Measurements from ENCODE around the gene ATP5F1E. TPM values are rescaled to one million over a fixed set of nuclear protein-coding genes. Genes with fewer than 3 reads are reported as not detected.
A peak's percentile ranks its signal among the peaks of the same experiment; 100 is the strongest.

ATP5F1E gene
- total and polyA plus RNA-seq, 3 experiments from 2014 or later: 95.0 to 102 (median 98.1) TPM

GRCh38 chr20:59069026-59069425 is 36.9 kb upstream of the ATP5F1E start:
- Histone ChIP-seq H3K4me3 (ENCODE audit: low read length) (no peak overlapping the region), H3K27ac (ENCODE audit: low read depth, low read length) (no peak overlapping the region), H3K27me3 (ENCODE audit: insufficient read depth, low read length, poor library complexity, severe bottlenecking) (no peaks in the 10 kb centered on the region), H3K4me1 (ENCODE audit: insufficient read depth, low read length) (no peaks in the 10 kb centered on the region), H3K36me3 (ENCODE audit: insufficient read depth, low read length) (no peaks in the 10 kb centered on the region), H3K9me3 (ENCODE audit: low read length) (no peaks in the 10 kb centered on the region)
- CTCF ChIA-PET: no interaction called here
- Mint-ChIP-seq H3K27ac (no peak overlapping the region), H3K27me3 (peaks cover 11 to 27% of the 10 kb centered on the region in 2 donors), H3K4me1 (no peaks in the 10 kb centered on the region), H3K4me3 (no peak overlapping the region), H3K36me3 (no peaks in the 10 kb centered on the region), H3K9me3 (no peaks in the 10 kb centered on the region)
- no peak for DNase-seq
- POLR2A ChIA-PET: no interaction called here

GRCh38 chr20:59068534-59068933 is 36.4 kb upstream of the ATP5F1E start:
- no peaks in the 10 kb centered on the region for H3K36me3 ChIP-seq (ENCODE audit: insufficient read depth, low read length)
- H3K9me3 ChIP-seq (ENCODE audit: low read length): no peaks in the 10 kb centered on the region
- no peak overlapping the region for H3K4me3 ChIP-seq (ENCODE audit: low read length)
- CTCF ChIA-PET: no interaction called here
- Mint-ChIP-seq H3K4me3 (no peak overlapping the region), H3K4me1 (no peaks in the 10 kb centered on the region), H3K27ac (no peak overlapping the region), H3K36me3 (no peaks in the 10 kb centered on the region), H3K9me3 (no peaks in the 10 kb centered on the region), H3K27me3 (peaks cover 15 to 23% of the 10 kb centered on the region in 2 donors)
- no peaks in the 10 kb centered on the region for H3K4me1 ChIP-seq (ENCODE audit: insufficient read depth, low read length)
- no peak overlapping the region for H3K27ac ChIP-seq (ENCODE audit: low read depth, low read length)
- H3K27me3 ChIP-seq (ENCODE audit: insufficient read depth, low read length, poor library complexity, severe bottlenecking): no peaks in the 10 kb centered on the region
- POLR2A ChIA-PET: no interaction called here
- DNase-seq: no peak

- CTCF ChIA-PET: interaction anchor here (0.8 kb wide), 1 partner anchor 18 kb away, joined by 3 read pairs; no protein-coding TSS in a partner anchor
- Histone ChIP-seq H3K27ac (ENCODE audit: low read depth, low read length) (no peak overlapping the region), H3K4me3 (ENCODE audit: low read length) (no peak overlapping the region), H3K4me1 (ENCODE audit: insufficient read depth, low read length) (no peaks in the 10 kb centered on the region), H3K36me3 (ENCODE audit: insufficient read depth, low read length) (no peaks in the 10 kb centered on the region), H3K9me3 (ENCODE audit: low read length) (no peaks in the 10 kb centered on the region), H3K27me3 (ENCODE audit: insufficient read depth, low read length, poor library complexity, severe bottlenecking) (no peaks in the 10 kb centered on the region)
- H3K36me3 Mint-ChIP-seq: no peaks in the 10 kb centered on the region
- no peak overlapping the region for H3K27ac Mint-ChIP-seq
- POLR2A ChIA-PET: no interaction called here
- H3K9me3 Mint-ChIP-seq: no peaks in the 10 kb centered on the region
- no peaks in the 10 kb centered on the region for H3K4me1 Mint-ChIP-seq
- H3K27me3 Mint-ChIP-seq: peaks cover 13 to 23% of the 10 kb centered on the region in 2 donors
- DNase-seq: no peak
- no peak overlapping the region for H3K4me3 Mint-ChIP-seq
Measured at GRCh38 chr20:59064214-59064722, 32.1 kb upstream of the ATP5F1E start.

- ChIA-PET POLR2A (no interaction called here), CTCF (no interaction called here)
- Mint-ChIP-seq H3K4me3 (no peak overlapping the region), H3K36me3 (no peaks in the 10 kb centered on the region), H3K4me1 (no peaks in the 10 kb centered on the region), H3K9me3 (no peaks in the 10 kb centered on the region), H3K27me3 (peaks cover 13 to 27% of the 10 kb centered on the region in 2 donors), H3K27ac (peak overlapping the region in 1 of 8 donors; percentile 27)
- no peaks in the 10 kb centered on the region for H3K36me3 ChIP-seq (ENCODE audit: insufficient read depth, low read length)
- no peaks in the 10 kb centered on the region for H3K27me3 ChIP-seq (ENCODE audit: insufficient read depth, low read length, poor library complexity, severe bottlenecking)
- DNase-seq: no peak
- no peaks in the 10 kb centered on the region for H3K4me1 ChIP-seq (ENCODE audit: insufficient read depth, low read length)
- H3K27ac ChIP-seq (ENCODE audit: low read depth, low read length): no peak overlapping the region
- no peak overlapping the region for H3K4me3 ChIP-seq (ENCODE audit: low read length)
- H3K9me3 ChIP-seq (ENCODE audit: low read length): no peaks in the 10 kb centered on the region
Measured at GRCh38 chr20:59063358-59064213, 31.5 kb upstream of the ATP5F1E start.

- CTCF ChIA-PET: no interaction called here
- H3K36me3 Mint-ChIP-seq: no peaks in the 10 kb centered on the region
- no peak overlapping the region for H3K4me3 Mint-ChIP-seq
- DNase-seq: no peak
- no peaks in the 10 kb centered on the region for H3K4me1 Mint-ChIP-seq
- H3K27ac ChIP-seq (ENCODE audit: low read depth, low read length): no peak overlapping the region
- H3K36me3 ChIP-seq (ENCODE audit: insufficient read depth, low read length): no peaks in the 10 kb centered on the region
- H3K4me1 ChIP-seq (ENCODE audit: insufficient read depth, low read length): no peaks in the 10 kb centered on the region
- H3K4me3 ChIP-seq (ENCODE audit: low read length): no peak overlapping the region
- no peaks in the 10 kb centered on the region for H3K9me3 Mint-ChIP-seq
- POLR2A ChIA-PET: no interaction called here
- H3K9me3 ChIP-seq (ENCODE audit: low read length): no peaks in the 10 kb centered on the region
- H3K27me3 Mint-ChIP-seq: peaks cover 13 to 25% of the 10 kb centered on the region in 2 donors
- H3K27ac Mint-ChIP-seq: no peak overlapping the region
- H3K27me3 ChIP-seq (ENCODE audit: insufficient read depth, low read length, poor library complexity, severe bottlenecking): no peaks in the 10 kb centered on the region
Measured at GRCh38 chr20:59062081-59062480, 29.9 kb upstream of the ATP5F1E start.

GRCh38 chr20:59055302-59055701 is 23.2 kb upstream of the ATP5F1E start:
- no peaks in the 10 kb centered on the region for H3K9me3 Mint-ChIP-seq
- H3K27me3 ChIP-seq (ENCODE audit: insufficient read depth, low read length, poor library complexity, severe bottlenecking): no peaks in the 10 kb centered on the region
- H3K27ac Mint-ChIP-seq: no peak overlapping the region
- no peak overlapping the region for H3K4me3 ChIP-seq (ENCODE audit: low read length)
- H3K36me3 ChIP-seq (ENCODE audit: insufficient read depth, low read length): no peaks in the 10 kb centered on the region
- H3K27ac ChIP-seq (ENCODE audit: low read depth, low read length): no peak overlapping the region
- H3K27me3 Mint-ChIP-seq: peaks cover 17 to 50% of the 10 kb centered on the region in 2 donors
- ChIA-PET CTCF (interaction anchor here (0.7 to 1.1 kb wide), 2 partner anchors 15 to 130 kb away, joined by 3 read pairs; no protein-coding TSS in a partner anchor), POLR2A (interaction anchor here (0.5 kb wide), 1 partner anchor 74 kb away, joined by 6 read pairs; no protein-coding TSS in a partner anchor)
- no peaks in the 10 kb centered on the region for H3K4me1 Mint-ChIP-seq
- H3K9me3 ChIP-seq (ENCODE audit: low read length): no peaks in the 10 kb centered on the region
- no peaks in the 10 kb centered on the region for H3K4me1 ChIP-seq (ENCODE audit: insufficient read depth, low read length)
- H3K36me3 Mint-ChIP-seq: no peaks in the 10 kb centered on the region
- H3K4me3 Mint-ChIP-seq: no peak overlapping the region
- DNase-seq: peak in 2 of 5 donors; percentile 13 to 14

GRCh38 chr20:59051666-59052185 is 19.6 kb upstream of the ATP5F1E start:
- Mint-ChIP-seq H3K27me3 (peaks cover 15 to 47% of the 10 kb centered on the region in 2 donors), H3K4me1 (peaks cover 0 to 5% (median 3%) of the 10 kb centered on the region in 3 donors), H3K27ac (no peak overlapping the region), H3K4me3 (no peak overlapping the region), H3K36me3 (no peaks in the 10 kb centered on the region), H3K9me3 (no peaks in the 10 kb centered on the region)
- ChIA-PET POLR2A (no interaction called here), CTCF (interaction anchor here (1.1 kb wide), 1 partner anchor 156 kb away, joined by 4 read pairs; no protein-coding TSS in a partner anchor)
- no peak for DNase-seq
- H3K36me3 ChIP-seq (ENCODE audit: insufficient read depth, low read length): no peaks in the 10 kb centered on the region
- no peaks in the 10 kb centered on the region for H3K4me1 ChIP-seq (ENCODE audit: insufficient read depth, low read length)
- no peak overlapping the region for H3K27ac ChIP-seq (ENCODE audit: low read depth, low read length)
- no peaks in the 10 kb centered on the region for H3K9me3 ChIP-seq (ENCODE audit: low read length)
- no peak overlapping the region for H3K4me3 ChIP-seq (ENCODE audit: low read length)
- no peaks in the 10 kb centered on the region for H3K27me3 ChIP-seq (ENCODE audit: insufficient read depth, low read length, poor library complexity, severe bottlenecking)

- H3K27me3 ChIP-seq (ENCODE audit: insufficient read depth, low read length, poor library complexity, severe bottlenecking): no peaks in the 10 kb centered on the region
- no peak overlapping the region for H3K4me3 ChIP-seq (ENCODE audit: low read length)
- H3K27ac ChIP-seq (ENCODE audit: low read depth, low read length): no peak overlapping the region
- DNase-seq: no peak
- no peaks in the 10 kb centered on the region for H3K36me3 Mint-ChIP-seq
- ChIA-PET CTCF (interaction anchor here (1.2 kb wide), 1 partner anchor 171 kb away, joined by 3 read pairs; no protein-coding TSS in a partner anchor), POLR2A (no interaction called here)
- no peaks in the 10 kb centered on the region for H3K9me3 ChIP-seq (ENCODE audit: low read length)
- H3K4me3 Mint-ChIP-seq: no peak overlapping the region
- no peaks in the 10 kb centered on the region for H3K4me1 ChIP-seq (ENCODE audit: insufficient read depth, low read length)
- H3K4me1 Mint-ChIP-seq: peaks cover 0 to 5% (median 3%) of the 10 kb centered on the region in 3 donors
- H3K27me3 Mint-ChIP-seq: peaks cover 13 to 40% of the 10 kb centered on the region in 2 donors
- peak overlapping the region in 1 of 8 donors; percentile 60 for H3K27ac Mint-ChIP-seq
- H3K9me3 Mint-ChIP-seq: no peaks in the 10 kb centered on the region
- H3K36me3 ChIP-seq (ENCODE audit: insufficient read depth, low read length): no peaks in the 10 kb centered on the region
Measured at GRCh38 chr20:59050437-59050836, 18.3 kb upstream of the ATP5F1E start.
